ENCODE measurements around the gene PRR9.

PRR9 gene

GRCh38 chr1:153245466-153245865 is 28.1 kb downstream of the PRR9 start:
- Mint-ChIP-seq H3K27me3 (peaks cover 24% of the 10 kb centered on the region), H3K4me1 (ENCODE audit: low read depth) (no peaks in the 10 kb centered on the region), H3K4me3 (no peak overlapping the region), H3K36me3 (ENCODE audit: low read depth) (no peaks in the 10 kb centered on the region), H3K27ac (no peak overlapping the region), H3K9me3 (peaks cover 8% of the 10 kb centered on the region)
- intact Hi-C loops (cut with micrococcal nuclease) = no loop called here

GRCh38 chr1:153246018-153246417 is 28.6 kb downstream of the PRR9 start:
- H3K9me3 Mint-ChIP-seq = peaks cover 8% of the 10 kb centered on the region
- no peaks in the 10 kb centered on the region for H3K36me3 Mint-ChIP-seq (ENCODE audit: low read depth)
- no peak overlapping the region for H3K4me3 Mint-ChIP-seq
- peaks cover 29% of the 10 kb centered on the region for H3K27me3 Mint-ChIP-seq
- H3K4me1 Mint-ChIP-seq (ENCODE audit: low read depth) = peaks cover 3% of the 10 kb centered on the region
- no peak overlapping the region for H3K27ac Mint-ChIP-seq
- intact Hi-C loops (cut with micrococcal nuclease) = no loop called here

GRCh38 chr1:153246825-153247224 is 29.4 kb downstream of the PRR9 start:
- no peak overlapping the region for H3K4me3 Mint-ChIP-seq
- no peak overlapping the region for H3K27ac Mint-ChIP-seq
- peaks cover 8% of the 10 kb centered on the region for H3K9me3 Mint-ChIP-seq
- no peaks in the 10 kb centered on the region for H3K36me3 Mint-ChIP-seq (ENCODE audit: low read depth)
- intact Hi-C loops (cut with micrococcal nuclease) = no loop called here
- peaks cover 10% of the 10 kb centered on the region for H3K4me1 Mint-ChIP-seq (ENCODE audit: low read depth)
- H3K27me3 Mint-ChIP-seq = peaks cover 30% of the 10 kb centered on the region

GRCh38 chr1:153248176-153248879 is 30.9 kb downstream of the PRR9 start:
- Mint-ChIP-seq H3K4me1 (ENCODE audit: low read depth) (peaks cover 10% of the 10 kb centered on the region), H3K27me3 (peaks cover 30% of the 10 kb centered on the region), H3K9me3 (peaks cover 8% of the 10 kb centered on the region), H3K4me3 (no peak overlapping the region), H3K36me3 (ENCODE audit: low read depth) (no peaks in the 10 kb centered on the region), H3K27ac (no peak overlapping the region)
- intact Hi-C loops (cut with micrococcal nuclease) = no loop called here

- intact Hi-C loops (cut with micrococcal nuclease) = no loop called here
- no peak overlapping the region for H3K4me3 Mint-ChIP-seq
- peaks cover 10% of the 10 kb centered on the region for H3K4me1 Mint-ChIP-seq (ENCODE audit: low read depth)
- no peak overlapping the region for H3K27ac Mint-ChIP-seq
- H3K9me3 Mint-ChIP-seq = no peaks in the 10 kb centered on the region
- no peaks in the 10 kb centered on the region for H3K36me3 Mint-ChIP-seq (ENCODE audit: low read depth)
- H3K27me3 Mint-ChIP-seq = peaks cover 39% of the 10 kb centered on the region
Measured at GRCh38 chr1:153250166-153250565, 32.8 kb downstream of the PRR9 start.

GRCh38 chr1:153251087-153251486 is 33.7 kb downstream of the PRR9 start:
- Mint-ChIP-seq H3K4me1 (ENCODE audit: low read depth) (peaks cover 10% of the 10 kb centered on the region), H3K4me3 (no peak overlapping the region), H3K27ac (no peak overlapping the region), H3K9me3 (no peaks in the 10 kb centered on the region), H3K27me3 (peaks cover 43% of the 10 kb centered on the region), H3K36me3 (ENCODE audit: low read depth) (no peaks in the 10 kb centered on the region)
- intact Hi-C loops (cut with micrococcal nuclease) = no loop called here

GRCh38 chr1:153251562-153251961 is 34.2 kb downstream of the PRR9 start:
- peaks cover 41% of the 10 kb centered on the region for H3K27me3 Mint-ChIP-seq
- intact Hi-C loops (cut with micrococcal nuclease) = no loop called here
- H3K4me3 Mint-ChIP-seq = no peak overlapping the region
- no peaks in the 10 kb centered on the region for H3K9me3 Mint-ChIP-seq
- no peaks in the 10 kb centered on the region for H3K36me3 Mint-ChIP-seq (ENCODE audit: low read depth)
- no peak overlapping the region for H3K27ac Mint-ChIP-seq
- peaks cover 10% of the 10 kb centered on the region for H3K4me1 Mint-ChIP-seq (ENCODE audit: low read depth)

- H3K36me3 Mint-ChIP-seq (ENCODE audit: low read depth) = no peaks in the 10 kb centered on the region
- no peak overlapping the region for H3K27ac Mint-ChIP-seq
- no peak overlapping the region for H3K4me3 Mint-ChIP-seq
- intact Hi-C loops (cut with micrococcal nuclease) = no loop called here
- peaks cover 10% of the 10 kb centered on the region for H3K4me1 Mint-ChIP-seq (ENCODE audit: low read depth)
- peaks cover 38% of the 10 kb centered on the region for H3K27me3 Mint-ChIP-seq
- no peaks in the 10 kb centered on the region for H3K9me3 Mint-ChIP-seq
Measured at GRCh38 chr1:153251988-153252387, 34.6 kb downstream of the PRR9 start.

- Mint-ChIP-seq H3K36me3 (ENCODE audit: low read depth) (no peaks in the 10 kb centered on the region), H3K27me3 (peaks cover 34% of the 10 kb centered on the region), H3K4me3 (no peak overlapping the region), H3K9me3 (no peaks in the 10 kb centered on the region), H3K27ac (no peak overlapping the region), H3K4me1 (ENCODE audit: low read depth) (peaks cover 10% of the 10 kb centered on the region)
- intact Hi-C loops (cut with micrococcal nuclease) = no loop called here
Measured at GRCh38 chr1:153253076-153253475, 35.7 kb downstream of the PRR9 start.

- intact Hi-C loops (cut with micrococcal nuclease) = no loop called here
- no peak overlapping the region for H3K27ac Mint-ChIP-seq
- peaks cover 10% of the 10 kb centered on the region for H3K4me1 Mint-ChIP-seq (ENCODE audit: low read depth)
- peaks cover 34% of the 10 kb centered on the region for H3K27me3 Mint-ChIP-seq
- no peaks in the 10 kb centered on the region for H3K36me3 Mint-ChIP-seq (ENCODE audit: low read depth)
- H3K4me3 Mint-ChIP-seq = no peak overlapping the region
- H3K9me3 Mint-ChIP-seq = no peaks in the 10 kb centered on the region
Measured at GRCh38 chr1:153253693-153254092, 36.3 kb downstream of the PRR9 start.

- Mint-ChIP-seq H3K27ac (peak within 1 kb of the TSS; percentile 47), H3K4me3 (peak within 1 kb of the TSS; percentile 64), H3K36me3 (ENCODE audit: low read depth) (no peaks in the 10 kb centered on the region), H3K9me3 (no peaks in the 10 kb centered on the region), H3K4me1 (ENCODE audit: low read depth) (peaks cover 29% of the 10 kb centered on the region), H3K27me3 (peaks cover 62% of the 10 kb centered on the region)
- intact Hi-C loops (cut with micrococcal nuclease) = no loop called here
Measured at GRCh38 chr1:153259387-153259786, 42.0 kb downstream of the PRR9 start, which contains the start of gene LORICRIN. Gene LORICRIN, plus strand, starts transcription at chr1:153259687. Its CDS starts 1,263 bp downstream, at chr1:153260950.

- H3K4me3 Mint-ChIP-seq = peak overlapping the region; percentile 64
- no peaks in the 10 kb centered on the region for H3K9me3 Mint-ChIP-seq
- H3K36me3 Mint-ChIP-seq (ENCODE audit: low read depth) = no peaks in the 10 kb centered on the region
- H3K4me1 Mint-ChIP-seq (ENCODE audit: low read depth) = peaks cover 29% of the 10 kb centered on the region
- peak overlapping the region; percentile 47 for H3K27ac Mint-ChIP-seq
- intact Hi-C loops (cut with micrococcal nuclease) = no loop called here
- peaks cover 61% of the 10 kb centered on the region for H3K27me3 Mint-ChIP-seq
Measured at GRCh38 chr1:153260585-153261280, 43.3 kb downstream of the PRR9 start.

- H3K27me3 Mint-ChIP-seq = peaks cover 67% of the 10 kb centered on the region
- H3K27ac Mint-ChIP-seq = no peak overlapping the region
- peaks cover 29% of the 10 kb centered on the region for H3K4me1 Mint-ChIP-seq (ENCODE audit: low read depth)
- intact Hi-C loops (cut with micrococcal nuclease) = no loop called here
- H3K4me3 Mint-ChIP-seq = peak overlapping the region; percentile 68
- H3K9me3 Mint-ChIP-seq = no peaks in the 10 kb centered on the region
- H3K36me3 Mint-ChIP-seq (ENCODE audit: low read depth) = no peaks in the 10 kb centered on the region
Measured at GRCh38 chr1:153261281-153262069, 44.1 kb downstream of the PRR9 start.

- Mint-ChIP-seq H3K27ac (no peak overlapping the region), H3K9me3 (no peaks in the 10 kb centered on the region), H3K4me1 (ENCODE audit: low read depth) (peaks cover 29% of the 10 kb centered on the region), H3K4me3 (peak overlapping the region; percentile 68), H3K27me3 (peaks cover 72% of the 10 kb centered on the region), H3K36me3 (ENCODE audit: low read depth) (no peaks in the 10 kb centered on the region)
- intact Hi-C loops (cut with micrococcal nuclease) = no loop called here
Measured at GRCh38 chr1:153262070-153262366, 44.6 kb downstream of the PRR9 start.
